Measurements from ENCODE around the gene TUSC2. TPM values are rescaled to one million over a fixed set of nuclear protein-coding genes. Genes with fewer than 3 reads are reported as not detected.

The TUSC2 gene
- total and polyA plus RNA-seq, 9 of the 15 experiments (the other 6 are each of a cell fraction or from before 2014, with no cell fraction given): 2.8 to 67.5 (median 25.8) TPM

- H3K9ac ChIP-seq (ENCODE audit: insufficient read depth in 1 of 2, low read depth in 2 of 2, low read length in 2 of 2): peak within 1 kb of the TSS; percentile 73 to 93
- H2AFZ ChIP-seq (ENCODE audit: low read depth, low read length): peak within 1 kb of the TSS; percentile 98
- POLR2A ChIA-PET: interaction anchor here (0.6 to 1.6 kb wide), 8 partner anchors 9 to 252 kb away, joined by 3 to 12 read pairs (median 4); partner anchors contain the start of gene RASSF1
- WGBS (ENCODE audit: insufficient coverage, low coverage, missing lambda C conversion rate): 0% methylated on average over 43 of the region's 64 CpGs
- peak; percentile 85 to 90 (median 89) for DNase-seq (ENCODE audit: extremely low read depth in 1 of 4, low spot score in 3 of 4)
- intact Hi-C loops (cut with micrococcal nuclease) (no loop called here), in situ Hi-C loops (cut with MboI) (no loop called here)
- peak; percentile 97 for ATAC-seq
- peaks cover 49% of the 10 kb centered on the region; the same call in 2 of the 3 replicates for H3K36me3 ChIP-seq (ENCODE audit: control insufficient read depth, insufficient read depth, low read length)
- no TSS peak for BruUV-seq (replicated peaks)
- H3K27me3 ChIP-seq (ENCODE audit: control insufficient read depth in 2 of 2, insufficient read depth in 2 of 2, low read length in 2 of 2): no peaks in the 10 kb centered on the region
- CTCF ChIA-PET (ENCODE audit: low intra/inter-chr PET ratio): no interaction called here
- H3K9me1 ChIP-seq (ENCODE audit: control insufficient read depth, insufficient read depth, low read length): peaks cover 6% of the 10 kb centered on the region
- peaks cover 4% of the 10 kb centered on the region; the same call in 1 of the 2 replicates for H4K20me1 ChIP-seq (replicated peaks; ENCODE audit: control insufficient read depth, insufficient read depth, low read length)
- H3K4me3 ChIP-seq: peak within 1 kb of the TSS; percentile 72
- peaks cover 13 to 43% of the 10 kb centered on the region in 2 experiments; a peak in 4 of 5 replicates for H3K4me1 ChIP-seq (replicated peaks in 1 of 2; ENCODE audit: control insufficient read depth in 2 of 2, insufficient read depth in 2 of 2, low read length in 2 of 2)
- H3K4me2 ChIP-seq (ENCODE audit: insufficient read depth, low read length): peak within 1 kb of the TSS; percentile 86
- peak; percentile 96 for FAIRE-seq
- peak within 1 kb of the TSS; percentile 77 for H3K27ac ChIP-seq (ENCODE audit: extremely low read depth, low read depth, low read length)
- peaks cover 30% of the 10 kb centered on the region for H3K79me2 ChIP-seq (ENCODE audit: control insufficient read depth, insufficient read depth, low read length)
- no peaks in the 10 kb centered on the region; the same call in 1 of the 2 replicates for H3K9me3 ChIP-seq (replicated peaks; ENCODE audit: control insufficient read depth, insufficient read depth, low read depth, low read length)
- TF ChIP-seq ZBTB12 (CRISPR knock-in tag; IDR thresholded peaks at IDR 0.05) (peak; percentile 78), ZBTB43 (CRISPR knock-in tag; IDR thresholded peaks at IDR 0.05) (no peak), MEIS2 (IDR thresholded peaks at IDR 0.05; ENCODE audit: partially characterized antibody) (peak; percentile 29), CBFA2T3 (IDR thresholded peaks at IDR 0.05) (no peak), ZNF584 (CRISPR knock-in tag; IDR thresholded peaks at IDR 0.05; ENCODE audit: low read depth) (peak; percentile 67; the same call in 1 of the 2 replicates), E2F3 (CRISPR knock-in tag; IDR thresholded peaks at IDR 0.05) (0 out of 2 replicates have a peak, but pooled peaks have one; percentile 38), RBM39 (optimal IDR thresholded peaks at IDR 0.05; ENCODE audit: low read depth, low read length) (no peak), HCFC1 (IDR thresholded peaks at IDR 0.05; ENCODE audit: low read depth, low read length) (peak; percentile 98), CTCF (IDR thresholded peaks at IDR 0.05 in 2 of 3, conservative IDR thresholded peaks at IDR 0.05 in 1 of 3; ENCODE audit: insufficient read depth in 2 of 3, low read depth in 1 of 3, low read length in 3 of 3) (no peak), ELK3 (CRISPR knock-in tag; IDR thresholded peaks at IDR 0.05) (no peak), ZBED1 (IDR thresholded peaks at IDR 0.05) (no peak), CHD4 (IDR thresholded peaks at IDR 0.05; ENCODE audit: insufficient read depth, insufficient replicate concordance, low read depth, low read length, poor library complexity, severe bottlenecking) (no peak), DLX4 (CRISPR knock-in tag; IDR thresholded peaks at IDR 0.05) (no peak), HDAC1 (IDR thresholded peaks at IDR 0.05) (peak in 1 of 2 experiments; percentile 83; a peak in 2 of 4 replicates), ZKSCAN3 (CRISPR knock-in tag; IDR thresholded peaks at IDR 0.05) (no peak)
These were observed 22.7 kb upstream of the TUSC2 start, which contains the start of the genes CYB561D2 and NPRL2 for GRCh38 chr3:50350527-50351322. Gene CYB561D2 (plus strand): TSS chr3:50350862. CDS start chr3:50351434, 572 bp downstream. Gene NPRL2 (minus strand): TSS chr3:50350775. CDS start chr3:50350652, 123 bp downstream.
